Cardiac fibroblast (primary cell): ENCODE results near the gene CDT1.

Experiments
- DNase-seq, 2 donors: peaks; one replicate each; pipeline versions ENCODE4 v3.0.0 to v3.0.0-alpha.2; 2010; ENCODE audit warnings: low read depth in 2 of 2
- H3K4me3 ChIP-seq, 2 donors: replicated peaks in 1 of 2; 1 replicate in 1 of 2; 2 replicates in 1 of 2; pipeline ENCODE4 v1.5.1; 2011; ENCODE audit warnings: low read depth in 2 of 2, low read length in 2 of 2, mild to moderate bottlenecking in 2 of 2, moderate library complexity in 1 of 2
- TF ChIP-seq, protein P1 (sequence below): IDR thresholded peaks from one replicate; pipeline ENCODE4 v1.5.1; 2011; ENCODE audit warnings: low read depth, mild to moderate bottlenecking, low read length, inconsistent platforms

Gene CDT1

DNA sequence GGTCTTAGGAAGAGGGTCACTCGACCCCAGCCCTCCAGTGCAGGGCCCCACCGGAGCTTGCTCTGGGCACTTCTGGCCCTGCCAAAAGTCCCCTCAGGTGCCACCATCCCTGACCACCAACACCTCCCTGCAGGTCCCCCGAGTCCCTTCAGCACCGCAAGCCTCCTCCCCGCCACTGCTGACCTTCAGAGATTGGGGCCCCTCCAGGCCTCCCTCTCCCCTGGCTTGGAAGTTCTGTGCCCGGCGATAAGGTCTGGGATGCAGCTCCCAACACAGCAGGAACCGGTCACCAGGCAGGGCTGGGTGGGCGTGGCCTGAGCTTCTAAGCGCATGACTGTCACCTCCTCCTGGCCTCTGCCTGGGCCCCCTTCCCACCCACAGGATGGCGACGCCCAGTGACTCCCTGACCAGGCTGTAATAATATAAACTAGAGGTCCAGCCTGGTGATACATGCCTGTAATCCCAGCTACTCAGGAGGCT is 29.7 kb upstream of the CDT1 start:
- H3K4me3 ChIP-seq: no peak overlapping the region
- peak; percentile 77 to 80 for DNase-seq
- TF ChIP-seq, protein P1, sequence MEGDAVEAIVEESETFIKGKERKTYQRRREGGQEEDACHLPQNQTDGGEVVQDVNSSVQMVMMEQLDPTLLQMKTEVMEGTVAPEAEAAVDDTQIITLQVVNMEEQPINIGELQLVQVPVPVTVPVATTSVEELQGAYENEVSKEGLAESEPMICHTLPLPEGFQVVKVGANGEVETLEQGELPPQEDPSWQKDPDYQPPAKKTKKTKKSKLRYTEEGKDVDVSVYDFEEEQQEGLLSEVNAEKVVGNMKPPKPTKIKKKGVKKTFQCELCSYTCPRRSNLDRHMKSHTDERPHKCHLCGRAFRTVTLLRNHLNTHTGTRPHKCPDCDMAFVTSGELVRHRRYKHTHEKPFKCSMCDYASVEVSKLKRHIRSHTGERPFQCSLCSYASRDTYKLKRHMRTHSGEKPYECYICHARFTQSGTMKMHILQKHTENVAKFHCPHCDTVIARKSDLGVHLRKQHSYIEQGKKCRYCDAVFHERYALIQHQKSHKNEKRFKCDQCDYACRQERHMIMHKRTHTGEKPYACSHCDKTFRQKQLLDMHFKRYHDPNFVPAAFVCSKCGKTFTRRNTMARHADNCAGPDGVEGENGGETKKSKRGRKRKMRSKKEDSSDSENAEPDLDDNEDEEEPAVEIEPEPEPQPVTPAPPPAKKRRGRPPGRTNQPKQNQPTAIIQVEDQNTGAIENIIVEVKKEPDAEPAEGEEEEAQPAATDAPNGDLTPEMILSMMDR: no peak

DNA sequence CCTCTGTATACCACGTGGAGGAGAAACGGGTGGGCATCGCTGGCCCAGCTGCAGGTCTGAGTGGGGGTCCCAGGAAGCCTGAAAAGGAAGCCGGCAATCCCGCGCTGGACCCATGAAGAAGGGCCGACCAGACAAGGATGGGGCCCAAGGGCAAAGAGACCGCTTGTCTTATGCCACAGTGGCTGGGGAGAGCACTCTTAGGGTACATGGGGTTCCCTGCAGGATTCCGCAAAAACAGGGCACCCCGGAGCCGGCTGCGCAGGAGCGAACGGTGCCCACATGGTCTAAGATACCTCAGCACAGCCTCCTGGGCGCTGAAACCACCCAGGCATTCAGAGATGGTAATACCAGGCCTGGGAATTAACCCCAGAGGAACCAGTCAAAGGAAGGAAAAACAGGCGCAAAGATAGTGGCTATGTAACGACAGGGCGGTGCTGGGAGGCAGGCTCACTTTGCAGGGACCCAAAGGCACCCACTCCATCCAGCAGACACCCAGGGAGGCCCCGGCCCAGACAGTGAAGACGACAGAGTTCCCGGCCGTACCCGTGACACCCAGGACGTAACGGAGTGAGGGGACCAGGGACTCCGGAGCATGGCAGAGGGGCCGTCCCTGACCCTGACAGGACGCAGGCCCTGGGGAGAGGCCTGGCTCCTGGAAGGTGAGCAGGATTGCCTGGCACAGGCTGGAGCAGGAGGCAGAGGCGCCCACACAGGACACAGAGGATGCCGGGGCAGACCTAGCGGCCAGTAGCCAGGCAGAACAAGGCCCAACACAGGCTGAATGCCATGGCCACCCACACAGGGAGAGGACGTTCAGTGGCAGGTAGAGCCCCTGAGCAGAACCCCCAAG is 28.8 kb upstream of the CDT1 start:
- no peak for DNase-seq
- TF ChIP-seq, protein P1: no peak
- no peak overlapping the region for H3K4me3 ChIP-seq

DNA sequence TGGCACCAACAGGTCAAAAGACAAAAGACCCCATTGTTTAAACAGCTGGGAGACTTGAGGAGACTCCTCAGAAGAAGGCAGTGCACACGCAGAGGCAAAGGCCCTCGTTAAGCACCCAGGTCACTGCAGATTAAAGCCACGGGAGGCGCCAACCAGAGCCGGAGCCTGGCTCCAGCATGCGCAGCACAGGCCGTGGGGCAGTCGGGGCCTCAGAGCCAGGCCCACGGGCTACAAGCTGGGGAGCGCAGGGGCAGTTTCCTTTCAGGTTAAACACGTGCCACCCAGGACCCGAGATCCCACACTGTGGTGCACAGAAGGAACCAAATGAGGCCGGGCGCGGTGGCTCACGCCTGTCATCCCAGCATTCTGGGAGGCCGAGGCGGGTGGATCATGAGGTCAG is 27.8 kb upstream of the CDT1 start:
- TF ChIP-seq, protein P1: no peak
- DNase-seq: no peak
- no peak overlapping the region for H3K4me3 ChIP-seq

DNA sequence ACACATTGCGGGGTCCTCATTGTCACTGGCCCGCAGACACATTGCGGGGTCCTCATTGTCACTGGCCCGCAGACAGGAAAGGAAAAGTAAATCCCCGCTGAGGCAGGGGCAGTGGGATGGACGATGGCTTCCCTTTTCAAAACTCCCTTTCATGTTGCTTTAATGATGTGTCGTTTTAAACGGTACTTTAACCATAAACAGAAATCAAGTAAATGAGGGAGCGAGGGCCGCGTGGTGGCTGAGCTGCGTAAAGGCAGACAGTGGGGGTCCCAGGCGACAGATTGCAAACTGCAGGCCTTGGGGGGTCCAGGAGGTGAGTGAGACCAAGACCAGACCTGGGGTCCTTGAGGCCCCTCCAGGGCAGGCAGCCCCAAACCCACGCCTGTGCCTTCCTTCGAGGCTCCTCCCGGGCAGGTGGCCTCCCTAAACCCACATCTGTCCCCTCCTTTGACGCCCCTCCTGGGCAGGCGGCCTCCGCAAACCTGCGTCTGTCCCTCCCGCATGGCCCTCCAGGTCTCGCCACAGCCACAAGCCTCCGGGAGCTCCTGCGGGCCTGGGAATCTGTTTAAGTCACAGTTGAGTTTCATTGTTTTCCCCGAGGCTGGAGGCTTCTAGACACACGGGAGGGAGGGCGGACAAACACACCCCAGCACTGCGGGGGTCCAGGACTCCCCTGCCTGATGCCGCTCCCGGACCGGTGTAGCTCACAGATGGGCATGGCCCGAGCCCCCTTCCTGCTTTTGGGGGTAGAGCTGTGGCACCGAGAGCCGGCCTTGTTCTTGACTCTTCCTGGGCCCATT is 25.9 kb upstream of the CDT1 start:
- no peak overlapping the region for H3K4me3 ChIP-seq
- no peak for DNase-seq
- TF ChIP-seq, protein P1: no peak

DNA sequence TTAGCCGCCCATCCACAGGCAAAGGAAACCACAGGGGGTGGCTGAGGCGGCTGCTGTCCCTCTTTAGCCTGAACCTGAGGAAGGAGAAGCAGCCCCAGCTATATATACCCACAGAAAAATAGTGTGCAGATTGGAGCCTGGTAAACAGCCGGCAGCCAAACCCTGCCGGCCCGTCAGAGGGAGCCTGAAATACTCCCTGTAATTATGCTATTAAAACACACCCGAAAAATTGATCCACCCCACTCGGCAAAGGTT is 25.4 kb upstream of the CDT1 start:
- no peak overlapping the region for H3K4me3 ChIP-seq
- no peak for DNase-seq
- TF ChIP-seq, protein P1: no peak

DNA sequence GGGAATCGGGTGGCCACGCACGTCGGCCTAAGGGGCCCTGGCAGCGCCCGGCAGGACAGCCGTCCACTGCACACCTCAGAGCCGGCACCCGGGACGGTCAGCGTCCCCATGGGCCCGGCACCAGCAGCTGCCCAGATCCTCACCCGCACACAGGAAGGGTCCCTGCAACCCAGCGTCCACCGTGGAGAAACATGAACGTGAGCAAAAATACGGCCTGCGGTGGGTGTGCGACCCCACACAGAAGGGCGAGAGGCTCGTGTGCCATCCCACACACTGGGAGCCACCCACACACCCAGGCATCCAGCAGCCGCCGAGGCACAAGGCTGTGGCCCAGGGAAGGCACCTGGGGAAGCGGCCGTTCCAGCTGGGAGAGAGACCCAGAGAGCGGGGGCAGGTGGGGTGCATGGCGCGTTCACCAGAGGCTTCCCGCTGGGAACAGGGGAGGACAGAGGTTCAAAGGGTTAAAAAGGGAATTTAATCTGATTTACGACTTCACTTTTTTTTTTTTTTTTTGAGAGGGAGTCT is 25.0 kb upstream of the CDT1 start:
- TF ChIP-seq, protein P1: no peak
- no peak overlapping the region for H3K4me3 ChIP-seq
- no peak for DNase-seq
